IMR-90 (cell line): Measurements from ENCODE around the gene GNAZ. TPM values are rescaled to one million over a fixed set of nuclear protein-coding genes. Genes with fewer than 3 reads are reported as not detected.

Source experiments
- ATAC-seq: fragments of 200-7000 bp; cut with Tn5 transposase; 2 replicates; pipeline ENCODE4 v1.9.1; 2020; ENCODE audit warnings: low read depth, mild to moderate bottlenecking, moderate library complexity
- BruUV-seq: library from RNA; stranded (reverse); fragments of 400-500 nt; replicated peaks from 2 replicates; lab custom pipeline; 2021; lab: Mats Ljungman, UMichigan
- CTCF ChIA-PET: fragments of 300-600 bp; formaldehyde crosslinking; extraction: SDS; loops from one replicate; lab custom pipeline; 2021; ENCODE audit warnings: antibody characterized with exemption; lab: Yijun Ruan, JAX
- POLR2A ChIA-PET: fragments of 300-600 bp; sonication (Branson Sonifier 250); formaldehyde crosslinking; loops from one replicate; lab custom pipeline; 2022; ENCODE audit warnings: antibody characterized with exemption; ENCODE audit not compliant: unreplicated experiment; lab: Charles Lee
- DNase-seq: peaks from one replicate; pipeline ENCODE4 v3.0.0; 2013
- H2AFZ ChIP-seq: replicated peaks from 2 replicates; pipeline ENCODE3; 2013; ENCODE audit warnings: low read length, mild to moderate bottlenecking; ENCODE audit not compliant: poor library complexity
- H2AK5ac ChIP-seq: 2 replicates; pipeline ENCODE4 v1.6.1; 2013; ENCODE audit warnings: low read depth, low read length, inconsistent platforms
- H2AK9ac ChIP-seq: replicated peaks from 2 replicates; pipeline ENCODE3; 2013; ENCODE audit warnings: mild to moderate bottlenecking, low read depth, low read length, moderate library complexity; ENCODE audit not compliant: poor library complexity
- H2BK120ac ChIP-seq: 2 replicates; pipeline ENCODE4 v1.6.1; 2013; ENCODE audit warnings: low read depth, low read length, inconsistent platforms
- H2BK15ac ChIP-seq: 3 replicates; pipeline ENCODE4 v1.6.1; 2013; ENCODE audit warnings: low read depth, low read length, inconsistent platforms
- H2BK20ac ChIP-seq: 2 replicates; pipeline ENCODE4 v1.6.1; 2013; ENCODE audit warnings: low read depth, mild to moderate bottlenecking, inconsistent platforms, low read length, moderate library complexity
- H2BK5ac ChIP-seq: 2 replicates; pipeline ENCODE4 v1.6.1; 2013; ENCODE audit warnings: mild to moderate bottlenecking, low read depth, low read length, inconsistent platforms; ENCODE audit not compliant: poor library complexity, severe bottlenecking
- H3K14ac ChIP-seq: replicated peaks from 2 replicates; pipeline ENCODE4 v1.6.1; 2013; ENCODE audit warnings: low read depth, low read length, inconsistent platforms
- H3K18ac ChIP-seq: 2 replicates; pipeline ENCODE4 v1.6.1; 2013; ENCODE audit warnings: low read depth, low read length, control low read depth
- H3K23ac ChIP-seq: 2 replicates; pipeline ENCODE4 v1.6.1; 2013; ENCODE audit warnings: low read depth, low read length, inconsistent platforms
- H3K27ac ChIP-seq: 2 replicates; pipeline ENCODE4 v1.5.1; 2013; ENCODE audit warnings: mild to moderate bottlenecking, control low read depth, low read length; ENCODE audit not compliant: insufficient read depth
- H3K27me3 ChIP-seq: 2 replicates; pipeline ENCODE4 v1.6.1; 2013; ENCODE audit warnings: low read length; ENCODE audit not compliant: control insufficient read depth, insufficient read depth
- H3K36me3 ChIP-seq: 2 replicates; pipeline ENCODE4 v1.6.1; 2013; ENCODE audit warnings: low read length, mixed read lengths; ENCODE audit not compliant: control insufficient read depth, insufficient read depth
- H3K4ac ChIP-seq: 2 replicates; pipeline ENCODE4 v1.6.1; 2013; ENCODE audit warnings: low read depth, low read length, inconsistent platforms
- H3K4me1 ChIP-seq: 2 replicates; pipeline ENCODE4 v1.6.1; 2013; ENCODE audit warnings: low read length, mixed read lengths; ENCODE audit not compliant: control insufficient read depth, insufficient read depth
- H3K4me2 ChIP-seq: 2 replicates; pipeline ENCODE4 v1.6.1; 2013; ENCODE audit warnings: low read depth, mild to moderate bottlenecking, control low read depth, low read length, moderate library complexity
- H3K4me3 ChIP-seq: 2 replicates; pipeline ENCODE4 v1.5.1; 2013; ENCODE audit warnings: low read depth, mild to moderate bottlenecking, control low read depth, low read length, moderate library complexity; ENCODE audit not compliant: insufficient read depth
- H3K56ac ChIP-seq: 2 replicates; pipeline ENCODE4 v1.6.1; 2013; ENCODE audit warnings: low read length, inconsistent platforms; ENCODE audit not compliant: insufficient read depth; ENCODE audit errors: extremely low read depth
- H3K79me1 ChIP-seq, 2 experiments: 2 replicates each; pipeline ENCODE4 v1.6.1; 2013; ENCODE audit warnings: low read length in 2 of 2, inconsistent platforms in 1 of 2, low read depth in 1 of 2
- H3K9ac ChIP-seq: 2 replicates; pipeline ENCODE4 v1.6.1; 2013; ENCODE audit warnings: low read depth, low read length, control low read depth
- H3K9me1 ChIP-seq: 2 replicates; pipeline ENCODE4 v1.6.1; 2013; ENCODE audit warnings: low read length, inconsistent platforms; ENCODE audit not compliant: insufficient read depth
- H3K9me3 ChIP-seq: 2 replicates; pipeline ENCODE4 v1.6.1; 2013; ENCODE audit warnings: low read length; ENCODE audit not compliant: control insufficient read depth, insufficient read depth
- H4K20me1 ChIP-seq: 2 replicates; pipeline ENCODE4 v1.6.1; 2013; ENCODE audit warnings: low read length, inconsistent platforms; ENCODE audit not compliant: insufficient read depth
- H4K5ac ChIP-seq: 2 replicates; pipeline ENCODE4 v1.6.1; 2013; ENCODE audit warnings: mild to moderate bottlenecking, low read depth, low read length, control low read depth
- H4K8ac ChIP-seq, 2 experiments: 2 replicates each; pipeline ENCODE4 v1.6.1; 2013; ENCODE audit warnings: low read depth in 2 of 2, low read length in 2 of 2, control low read depth in 1 of 2, inconsistent platforms in 1 of 2
- H4K91ac ChIP-seq: 2 replicates; pipeline ENCODE4 v1.6.1; 2013; ENCODE audit warnings: low read depth, low read length, inconsistent platforms; ENCODE audit not compliant: insufficient read depth
- BHLHE40 ChIP-seq: fragments of 150-350 bp; IDR thresholded peaks from 2 replicates; pipeline ENCODE4 v1.6.1; 2016; ENCODE audit warnings: mild to moderate bottlenecking, low read depth, low read length
- CEBPB ChIP-seq: IDR thresholded peaks from 2 replicates; pipeline ENCODE4 v1.6.1; 2012; ENCODE audit warnings: low read depth, low read length, improper control_type of control experiment
- CHD1 ChIP-seq: IDR thresholded peaks from 2 replicates; pipeline ENCODE4 v1.6.1; 2012; ENCODE audit warnings: low read depth, low read length, improper control_type of control experiment
- CTCF ChIP-seq: conservative IDR thresholded peaks from 2 replicates; pipeline ENCODE4 v1.5.1; 2012; ENCODE audit warnings: mild to moderate bottlenecking, low read depth, low read length, improper control_type of control experiment
- ELK1 ChIP-seq: fragments of 150-350 bp; IDR thresholded peaks from 2 replicates; pipeline ENCODE4 v1.6.1; 2016; ENCODE audit warnings: low read depth, mild to moderate bottlenecking, low read length, moderate library complexity, borderline replicate concordance
- FOS ChIP-seq: fragments of 150-350 bp; IDR thresholded peaks from 2 replicates; pipeline ENCODE4 v1.6.1; 2016; ENCODE audit warnings: low read depth, low read length
- MAFK ChIP-seq: IDR thresholded peaks from 2 replicates; pipeline ENCODE4 v1.6.1; 2012; ENCODE audit warnings: low read depth, low read length, improper control_type of control experiment
- MAZ ChIP-seq: IDR thresholded peaks from 2 replicates; pipeline ENCODE4 v1.6.1; 2012; ENCODE audit warnings: low read depth, mild to moderate bottlenecking, low read length, improper control_type of control experiment, moderate library complexity, borderline replicate concordance
- MXI1 ChIP-seq: IDR thresholded peaks from 2 replicates; pipeline ENCODE4 v1.6.1; 2012; ENCODE audit warnings: low read depth, mild to moderate bottlenecking, low read length, moderate library complexity, borderline replicate concordance
- POLR2A ChIP-seq: IDR thresholded peaks from 2 replicates; pipeline ENCODE4 v1.6.1; 2012; ENCODE audit warnings: mild to moderate bottlenecking, low read depth, low read length
- RFX5 ChIP-seq: IDR thresholded peaks from 2 replicates; pipeline ENCODE4 v1.8.0; 2012; ENCODE audit warnings: low read depth, mild to moderate bottlenecking, low read length, moderate library complexity
- SMC3 ChIP-seq: fragments of 150-350 bp; IDR thresholded peaks from 2 replicates; pipeline ENCODE4 v1.6.1; 2016; ENCODE audit warnings: low read depth, mild to moderate bottlenecking, antibody characterized with exemption, low read length, moderate library complexity
- dilution Hi-C: fragments of 300-500 bp; cut with HindIII; formaldehyde crosslinking; loops from one replicate; pipeline ENCODE4 v1.14.3; 2018; ENCODE audit warnings: low sequenced_read_pairs; ENCODE audit not compliant: unreplicated experiment
- in situ Hi-C: fragments of 300-500 bp; cut with MboI; formaldehyde crosslinking; loops from 3 replicates; pipeline ENCODE4 v1.14.3; 2019; ENCODE audit warnings: low sequenced_read_pairs, inconsistent platforms, mixed read lengths
- intact Hi-C: fragments of 100-400 bp; cut with micrococcal nuclease; formaldehyde crosslinking; loops from 2 replicates; pipeline ENCODE4 v1.10.0; 2022
- polyA plus RNA-seq, 3 experiments: library from polyadenylated mRNA; depleted of rRNA; stranded (reverse); fragments of >200 nt; gene quantifications; 2 replicates each; pipeline ENCODE4 v1.2.3, GENCODE V29; 2012; ENCODE audit warnings: low replicate concordance in 1 of 3
- total RNA-seq: library from RNA; depleted of rRNA; stranded (reverse); fragments of >200 nt; gene quantifications from 2 replicates; pipeline ENCODE4 v1.2.3, GENCODE V29; 2012
- TF ChIP-seq, protein P1 (sequence below): fragments of 150-350 bp; IDR thresholded peaks from 2 replicates; pipeline ENCODE4 v1.6.1; 2017; ENCODE audit warnings: mild to moderate bottlenecking, antibody characterized with exemption, low read length, low read depth

Gene GNAZ
- total and polyA plus RNA-seq, 2 of the 4 experiments (the other 2 are of a cell fraction), result 1.5 to 2.5 TPM

GRCh38 chr22:23140385-23140784 lies 70.1 kb downstream of the GNAZ start:
- Histone ChIP-seq H3K18ac (no peak overlapping the region), H3K4ac (no peak overlapping the region), H2BK20ac (no peak overlapping the region), H3K9me1 (no peaks in the 10 kb centered on the region), H4K8ac (no peak overlapping the region), H3K4me1 (0 out of 2 replicates have a peak, but pooled peaks cover 4% of the 10 kb centered on the region), H4K5ac (no peak overlapping the region), H3K9ac (no peak overlapping the region), H3K36me3 (no peaks in the 10 kb centered on the region), H2AFZ (no peak overlapping the region), H3K27ac (no peak overlapping the region), H3K79me1 (no peaks in the 10 kb centered on the region), H3K56ac (no peak overlapping the region), H3K4me3 (no peak overlapping the region), H4K91ac (no peak overlapping the region), H3K9me3 (no peaks in the 10 kb centered on the region), H4K20me1 (no peaks in the 10 kb centered on the region), H3K14ac (no peak overlapping the region), H3K23ac (no peak overlapping the region), H3K4me2 (no peak overlapping the region), H2AK5ac (no peak overlapping the region), H2BK5ac (no peak overlapping the region), H2BK15ac (no peak overlapping the region), H2AK9ac (no peak overlapping the region), H2BK120ac (no peak overlapping the region), H3K27me3 (no peaks in the 10 kb centered on the region; the same call in 1 of the 2 replicates)
- POLR2A ChIA-PET, result no interaction called here
- CTCF ChIA-PET, result interaction anchor here (1.0 kb wide), 1 partner anchor 12 kb away, joined by 3 read pairs; no protein-coding TSS in a partner anchor
- in situ Hi-C loops, result no loop called here
- intact Hi-C loops, result no loop called here
- no TSS peak for BruUV-seq
- DNase-seq (no peak), ATAC-seq (no peak)
- dilution Hi-C loops, result no loop called here
- TF ChIP-seq MXI1, result no peak
- TF ChIP-seq RFX5, result no peak
- no peak for TF ChIP-seq POLR2A
- TF ChIP-seq BHLHE40, result no peak
- TF ChIP-seq MAZ, result no peak
- TF ChIP-seq ELK1, result no peak
- TF ChIP-seq CHD1, result no peak
- TF ChIP-seq FOS, result no peak
- TF ChIP-seq SMC3, result no peak
- no peak for TF ChIP-seq MAFK
- TF ChIP-seq, protein P1, sequence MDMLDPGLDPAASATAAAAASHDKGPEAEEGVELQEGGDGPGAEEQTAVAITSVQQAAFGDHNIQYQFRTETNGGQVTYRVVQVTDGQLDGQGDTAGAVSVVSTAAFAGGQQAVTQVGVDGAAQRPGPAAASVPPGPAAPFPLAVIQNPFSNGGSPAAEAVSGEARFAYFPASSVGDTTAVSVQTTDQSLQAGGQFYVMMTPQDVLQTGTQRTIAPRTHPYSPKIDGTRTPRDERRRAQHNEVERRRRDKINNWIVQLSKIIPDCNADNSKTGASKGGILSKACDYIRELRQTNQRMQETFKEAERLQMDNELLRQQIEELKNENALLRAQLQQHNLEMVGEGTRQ, result no peak
- no peak for TF ChIP-seq CEBPB
- TF ChIP-seq CTCF, result no peak
